H1 (cell line): ENCODE data around the gene HYDIN.
"Not testable (repeated sequence)": the region's sequence is repeated elsewhere in the genome, so short reads cannot be mapped to it uniquely, and the experiment has no call there.

Source experiments
- BRCA1 ChIP-seq: IDR thresholded peaks from 2 replicates; pipeline ENCODE4 v1.6.1; 2012; ENCODE audit warnings: low read depth, low read length, improper control_type of control experiment
- EP300 ChIP-seq, 2 experiments: IDR thresholded peaks; 1 replicate in 1 of 2; 2 replicates in 1 of 2; pipeline ENCODE4 v1.6.1; 2011 to 2012; ENCODE audit warnings: low read depth in 2 of 2, low read length in 2 of 2, mild to moderate bottlenecking in 2 of 2, borderline replicate concordance in 1 of 2, inconsistent platforms in 1 of 2, moderate library complexity in 1 of 2
- POLR2AphosphoS5 ChIP-seq: IDR thresholded peaks from 2 replicates; pipeline ENCODE4 v1.6.1; 2011; ENCODE audit warnings: low read depth, low read length
- SIN3A ChIP-seq, 2 experiments: IDR thresholded peaks in 1 of 2; conservative IDR thresholded peaks in 1 of 2; 2 replicates each; pipeline ENCODE4 v1.6.1; 2011 to 2012; ENCODE audit warnings: low read length in 2 of 2, improper control_type of control experiment in 1 of 2, low read depth in 1 of 2, mild to moderate bottlenecking in 1 of 2
- TAF1 ChIP-seq: IDR thresholded peaks from 2 replicates; pipeline ENCODE4 v1.6.1; 2011; ENCODE audit warnings: mild to moderate bottlenecking, low read depth, low read length
- ZNF274 ChIP-seq: IDR thresholded peaks from 2 replicates; pipeline ENCODE4 v1.7.0; 2012; ENCODE audit warnings: low read length, borderline replicate concordance; ENCODE audit errors: extremely low read depth

DNA sequence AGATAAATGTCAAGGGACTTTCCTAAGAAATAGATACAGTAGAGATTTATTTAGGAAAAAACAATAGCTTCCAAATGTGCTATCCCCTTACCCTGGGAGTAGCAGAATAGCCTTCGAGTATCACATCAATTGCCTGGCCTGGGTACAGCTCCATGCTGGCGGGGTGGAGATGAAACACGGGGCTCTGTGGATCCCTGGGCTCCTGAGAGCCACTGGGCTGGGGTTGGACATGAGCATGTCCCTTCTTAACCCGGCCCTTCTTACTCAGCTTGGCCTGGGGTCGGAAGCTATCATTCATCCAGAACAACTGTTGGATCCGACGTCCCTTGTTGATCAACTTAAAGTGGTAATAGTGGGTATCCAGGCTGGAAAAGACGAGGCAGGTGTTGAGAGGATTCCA lies 203.0 kb downstream of the HYDIN start:
- not testable (repeated sequence) for TF ChIP-seq SIN3A (conservative IDR thresholded peaks at IDR 0.05 in 1 of 2, IDR thresholded peaks at IDR 0.05 in 1 of 2; ENCODE audit: low read depth in 1 of 2, low read length in 2 of 2); ZNF274; TAF1; POLR2AphosphoS5; BRCA1; EP300 (IDR thresholded peaks at IDR 0.05; ENCODE audit: borderline replicate concordance in 1 of 2, low read depth in 2 of 2, low read length in 2 of 2)
